GM19463 (cell line): ENCODE measurements around the gene COASY.

ENCODE experiments used
- ATAC-seq: cut with Tn5 transposase; IDR thresholded peaks from one replicate; pipeline ENCODE4 v1.9.1; 2021; ENCODE audit warnings: mild to moderate bottlenecking, moderate library complexity; ENCODE audit not compliant: unreplicated experiment

Gene COASY

DNA sequence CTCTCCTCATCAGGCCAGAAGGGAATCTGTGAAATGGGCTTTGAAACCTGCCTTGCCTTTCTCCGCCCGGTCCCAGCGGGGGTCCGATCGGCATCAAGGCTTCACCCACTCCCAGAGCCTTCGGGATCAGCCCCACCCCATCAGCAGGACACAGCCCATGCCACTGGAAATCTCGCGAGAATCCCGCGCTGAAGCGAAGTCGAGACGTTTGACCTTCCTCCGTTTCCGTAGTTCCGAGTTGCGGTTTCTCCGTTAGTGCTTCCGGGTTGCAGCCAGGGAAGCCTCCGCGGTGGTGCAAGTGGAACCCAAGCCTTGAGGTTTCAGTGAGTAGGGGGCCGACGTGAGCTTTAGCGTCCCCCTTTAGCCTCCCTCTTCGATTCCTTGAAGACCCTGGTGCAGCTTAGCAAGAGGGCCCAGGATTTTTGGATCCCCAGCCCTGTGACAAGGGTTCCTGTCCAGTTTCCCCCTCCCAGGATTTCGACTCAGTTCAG is at the start of gene COASY:
Gene COASY (plus strand): TSS at position 252 of the 491 bp plus-strand sequence. CDS start 475 bp downstream, outside the sequence.
- peak; percentile 56 for ATAC-seq

DNA sequence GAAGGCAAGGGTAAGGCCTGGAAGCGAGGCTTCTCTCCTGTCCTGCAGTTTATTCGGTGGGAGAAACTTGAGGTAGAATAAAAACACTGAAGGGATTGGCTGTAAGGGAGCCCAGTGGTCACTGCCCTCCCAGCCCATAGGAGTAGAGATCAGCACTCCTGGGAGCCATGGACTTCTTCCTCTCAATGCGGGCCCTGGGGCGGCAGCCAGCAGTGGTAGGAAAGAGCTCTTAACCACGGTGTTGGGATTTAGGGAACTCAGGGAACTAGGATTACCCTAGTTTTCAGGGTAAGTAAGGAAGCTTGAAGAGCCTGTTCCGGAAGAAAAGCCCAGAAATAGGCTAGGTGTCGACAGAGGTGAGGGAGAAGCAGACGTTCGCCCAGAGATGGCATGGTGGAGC is 49.7 kb upstream of the COASY start:
- ATAC-seq, result no peak

DNA sequence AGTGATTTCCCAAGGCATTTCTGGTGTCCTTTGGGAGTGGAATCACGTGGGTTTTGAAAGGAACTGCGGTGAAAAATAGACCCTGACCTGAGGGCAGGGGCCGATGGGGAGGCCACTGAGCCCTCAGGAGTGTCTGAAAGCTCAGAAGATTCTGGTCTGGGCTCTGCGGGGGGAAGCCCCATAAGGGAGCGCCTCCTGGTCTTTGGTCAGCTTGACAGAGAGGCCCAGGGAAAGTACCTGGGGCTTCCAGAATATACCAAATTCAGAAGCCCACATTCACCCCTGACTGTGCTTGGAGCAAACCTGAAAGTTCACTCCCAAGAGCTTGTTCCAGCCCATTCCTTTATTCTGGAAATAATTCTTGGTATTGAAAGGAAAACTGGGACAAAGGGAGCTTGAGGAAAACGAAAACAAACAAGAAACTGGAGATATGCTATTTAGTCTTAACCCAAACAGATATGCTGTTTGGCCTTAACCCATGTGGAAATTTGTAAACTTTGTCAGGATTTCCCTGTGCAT is 49.2 kb upstream of the COASY start:
- peak; percentile 58 for ATAC-seq

DNA sequence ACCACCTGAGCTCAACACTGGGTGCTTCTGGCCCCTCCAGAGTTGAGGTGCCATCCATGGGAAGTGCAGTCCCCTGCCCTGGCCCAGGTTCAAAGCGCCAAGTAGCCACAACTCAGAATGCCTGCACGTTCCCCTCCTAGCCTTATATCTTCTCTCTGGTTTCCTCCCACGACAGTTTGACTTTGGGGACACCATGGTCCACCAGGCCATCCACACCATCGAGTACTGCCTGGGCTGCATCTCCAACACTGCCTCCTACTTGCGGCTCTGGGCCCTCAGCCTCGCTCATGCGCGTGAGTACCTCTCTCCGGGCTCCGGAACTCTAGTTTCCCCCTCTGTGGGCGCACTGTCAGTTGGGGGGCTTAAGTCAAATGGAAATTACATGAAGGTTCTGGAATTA is 48.3 kb upstream of the COASY start:
- ATAC-seq, result no peak

DNA sequence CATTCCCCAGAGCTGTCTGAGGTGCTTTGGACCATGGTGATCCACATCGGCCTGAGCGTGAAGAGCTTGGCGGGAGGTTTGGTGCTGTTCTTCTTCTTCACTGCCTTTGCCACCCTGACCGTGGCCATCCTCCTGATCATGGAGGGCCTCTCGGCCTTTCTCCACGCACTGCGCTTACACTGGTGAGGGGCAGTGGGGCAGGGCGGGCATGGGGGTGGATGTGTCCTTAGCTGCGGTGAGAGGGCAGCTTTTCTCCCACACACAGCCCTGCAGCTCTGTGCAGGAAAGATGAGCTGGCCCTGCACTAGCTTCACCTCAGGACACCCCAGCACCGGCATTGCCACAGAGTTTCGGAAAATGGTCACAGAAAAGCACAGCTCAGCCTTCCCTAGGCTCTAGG is 47.7 kb upstream of the COASY start:
- ATAC-seq, result no peak

DNA sequence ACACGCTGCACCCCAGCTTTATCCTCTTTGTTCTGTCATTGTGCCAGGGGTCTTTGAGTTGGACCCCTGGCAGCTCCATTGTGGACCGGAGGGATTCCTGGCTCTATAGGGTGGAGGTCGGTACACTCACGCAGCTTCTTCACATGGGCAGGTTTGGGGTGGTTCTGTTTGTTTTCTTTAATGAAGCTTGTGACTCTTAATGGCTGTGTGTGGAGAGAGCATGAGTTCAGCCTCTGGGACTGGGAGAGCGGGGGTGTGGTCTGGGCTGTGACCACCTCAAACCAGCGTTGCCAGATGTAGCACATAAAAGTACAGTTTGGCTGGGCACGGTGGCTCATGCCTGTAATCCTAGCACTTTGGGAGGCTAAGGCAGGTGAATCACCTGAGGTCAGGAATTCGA is 47.1 kb upstream of the COASY start:
- no peak for ATAC-seq

DNA sequence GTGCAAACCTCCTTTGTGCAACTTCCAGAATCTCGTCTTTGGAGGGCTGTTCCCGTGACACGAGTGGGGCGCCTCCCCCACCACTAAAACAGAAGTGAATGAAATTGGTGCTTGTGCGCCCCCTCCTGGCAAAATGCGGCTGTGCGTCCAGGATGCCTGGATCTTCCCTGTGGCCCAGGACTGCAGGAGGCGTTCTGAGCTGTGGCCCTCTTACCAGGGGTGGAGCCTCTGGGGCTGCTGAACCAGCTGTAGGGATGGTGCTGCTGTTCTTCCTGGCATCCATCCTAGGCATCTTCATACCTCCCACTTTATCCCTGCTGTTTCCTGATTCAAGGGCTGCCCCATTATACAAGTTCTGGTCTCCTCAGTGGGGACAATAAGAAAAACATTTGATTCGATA is 44.4 kb upstream of the COASY start:
- no peak for ATAC-seq

DNA sequence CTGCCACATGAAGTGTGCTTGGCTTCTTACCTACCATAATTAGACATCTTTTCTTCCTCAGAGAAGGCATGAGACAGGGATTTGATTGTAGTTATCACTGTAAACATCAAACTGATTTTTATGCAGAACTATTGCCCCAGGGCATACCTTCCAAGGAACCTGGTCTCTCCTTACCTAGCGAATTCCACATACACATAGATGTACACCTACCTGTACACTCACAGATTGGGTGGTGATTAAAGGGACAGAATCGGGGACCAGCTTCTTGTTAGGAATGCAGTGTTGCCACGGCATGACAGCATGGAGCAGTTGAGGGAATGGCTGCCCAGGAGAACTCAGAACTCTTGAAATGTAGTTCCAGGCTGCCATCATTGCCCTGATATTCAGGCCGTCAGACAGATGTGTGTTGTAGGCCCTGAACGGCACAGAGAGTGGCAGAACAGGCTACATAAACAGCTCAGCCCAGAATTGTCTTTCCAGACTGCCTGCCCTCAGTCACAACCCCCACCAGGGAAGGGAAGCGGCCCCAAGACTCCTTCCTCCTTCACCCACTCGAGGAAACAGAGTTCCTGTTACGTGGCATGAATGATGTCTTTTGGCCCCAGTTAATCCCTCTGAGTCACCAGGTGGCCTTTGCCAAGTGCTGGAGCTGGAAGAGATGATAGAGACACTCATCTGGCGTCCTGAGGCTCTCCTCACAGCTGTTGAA is 43.7 kb upstream of the COASY start:
- no peak for ATAC-seq

DNA sequence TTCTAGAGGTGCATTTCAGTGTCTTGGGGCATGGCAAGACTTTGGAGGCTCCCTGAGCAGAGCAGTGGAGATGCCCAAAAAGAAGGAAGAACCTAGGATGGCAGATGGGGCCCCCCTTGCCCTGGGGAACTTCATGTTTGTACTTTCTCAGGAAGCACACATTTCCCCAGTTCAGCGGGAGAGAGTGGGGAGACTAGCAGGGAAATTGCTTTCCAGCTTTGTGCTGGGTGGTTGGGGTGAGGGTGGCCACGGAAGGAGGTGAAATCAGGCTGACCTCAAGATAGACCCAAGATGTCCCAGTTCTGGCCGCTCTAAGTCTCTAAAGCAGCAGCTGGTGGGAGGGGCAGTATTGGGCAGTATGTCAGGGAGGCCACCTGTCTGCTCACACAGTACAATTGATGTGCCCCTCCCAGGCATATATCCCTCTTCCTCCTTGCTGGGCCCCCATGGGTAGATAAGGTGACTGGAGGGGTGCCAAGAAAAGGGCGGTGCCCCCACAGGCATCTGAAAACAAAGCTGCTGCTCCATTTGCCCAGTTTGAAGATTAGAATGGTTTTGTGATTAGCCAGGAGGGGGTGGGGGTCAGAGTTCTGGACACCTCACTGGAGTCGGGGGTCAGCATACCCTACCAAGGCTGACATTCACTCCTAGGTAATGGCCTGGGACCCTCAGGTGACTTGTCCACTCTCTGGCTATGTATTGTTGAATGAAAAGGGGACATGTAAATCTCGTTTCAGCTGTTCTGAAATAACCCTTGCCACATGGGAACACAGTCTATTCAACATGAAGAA is 43.0 kb upstream of the COASY start:
- ATAC-seq, result no peak

DNA sequence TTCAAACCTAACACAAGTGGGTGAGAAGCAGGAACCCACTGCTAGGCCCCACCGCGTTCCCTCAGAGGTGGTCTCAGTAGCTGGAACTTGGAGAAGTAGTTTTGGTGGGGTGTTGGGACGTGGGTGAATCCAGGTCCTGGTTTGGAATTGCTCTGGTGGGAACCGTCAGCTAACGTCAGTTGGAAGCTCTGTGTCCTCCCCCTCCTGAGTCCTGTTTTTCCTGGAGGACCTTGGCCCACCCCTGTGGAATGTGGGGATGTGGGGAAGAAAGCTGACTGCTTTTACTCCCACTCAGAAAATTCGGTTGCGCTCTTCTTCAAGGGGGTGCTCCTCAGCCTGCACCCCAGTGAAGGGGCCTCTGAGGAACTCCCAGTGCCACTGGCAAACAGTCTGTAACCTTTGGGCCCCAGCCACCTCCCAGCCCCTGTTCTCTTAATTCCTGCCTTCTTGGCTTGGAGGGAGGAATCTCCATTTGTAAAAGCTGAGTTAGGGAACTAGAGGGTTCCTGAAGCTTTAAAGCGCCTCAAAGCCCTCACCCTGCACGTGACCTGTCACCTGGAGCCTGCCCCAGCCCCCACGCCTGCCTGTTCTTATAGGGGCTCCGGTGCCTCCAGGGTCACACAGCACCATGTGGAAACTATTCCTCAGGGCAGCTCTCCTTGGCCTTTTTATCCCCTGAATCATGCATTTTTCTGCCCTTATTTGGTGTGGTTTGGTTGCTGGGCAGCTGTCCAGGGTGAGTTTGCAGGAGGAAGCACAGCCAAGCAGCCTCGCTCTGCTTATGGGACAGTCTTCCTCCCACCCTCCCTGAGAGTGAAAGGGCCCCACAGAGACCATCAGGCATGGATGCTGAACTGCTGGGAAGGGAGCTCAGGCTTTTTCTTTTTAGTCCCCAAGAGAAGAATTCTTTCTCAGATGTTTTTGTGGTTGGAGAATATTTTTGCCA is 42.1 kb upstream of the COASY start:
- ATAC-seq, result no peak

DNA sequence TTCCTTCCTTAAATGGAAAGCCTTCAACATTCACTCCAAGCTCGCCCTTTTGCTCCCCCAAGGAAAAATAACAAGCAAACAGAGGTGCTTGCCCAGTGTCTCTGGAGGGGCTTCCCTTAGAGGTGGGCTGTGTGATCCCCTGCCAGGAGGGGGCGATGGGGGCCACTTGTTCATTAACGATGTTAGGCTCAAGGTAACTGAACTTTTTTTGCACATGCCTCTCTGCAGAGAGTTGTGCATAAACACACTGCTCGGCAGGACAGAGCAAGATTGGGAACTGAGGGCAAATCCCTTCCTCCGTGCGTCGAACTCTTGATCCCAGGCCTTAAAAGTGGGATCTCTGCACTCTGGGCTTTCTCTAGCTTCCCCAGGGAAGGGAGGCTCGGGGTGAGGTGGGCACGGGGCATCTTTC is 41.4 kb upstream of the COASY start:
- ATAC-seq, result no peak

DNA sequence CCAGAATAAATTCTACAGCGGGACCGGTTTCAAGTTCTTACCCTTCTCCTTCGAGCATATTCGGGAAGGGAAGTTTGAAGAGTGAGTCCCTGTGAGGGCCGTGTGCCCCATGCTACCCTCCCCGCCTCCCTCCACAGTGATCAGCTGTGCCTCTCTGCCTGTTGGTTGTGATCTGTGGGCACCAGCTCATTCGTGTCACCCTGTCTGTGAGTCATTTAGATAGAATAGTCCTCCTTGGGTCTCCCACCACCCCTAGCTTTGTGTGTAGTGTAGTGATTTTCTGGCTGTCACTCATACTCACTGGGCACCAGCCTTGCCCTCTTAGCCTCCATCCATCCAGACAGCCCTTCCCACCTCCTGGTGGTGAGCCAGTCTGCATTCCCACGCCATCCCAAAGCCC is 40.9 kb upstream of the COASY start:
- no peak for ATAC-seq

DNA sequence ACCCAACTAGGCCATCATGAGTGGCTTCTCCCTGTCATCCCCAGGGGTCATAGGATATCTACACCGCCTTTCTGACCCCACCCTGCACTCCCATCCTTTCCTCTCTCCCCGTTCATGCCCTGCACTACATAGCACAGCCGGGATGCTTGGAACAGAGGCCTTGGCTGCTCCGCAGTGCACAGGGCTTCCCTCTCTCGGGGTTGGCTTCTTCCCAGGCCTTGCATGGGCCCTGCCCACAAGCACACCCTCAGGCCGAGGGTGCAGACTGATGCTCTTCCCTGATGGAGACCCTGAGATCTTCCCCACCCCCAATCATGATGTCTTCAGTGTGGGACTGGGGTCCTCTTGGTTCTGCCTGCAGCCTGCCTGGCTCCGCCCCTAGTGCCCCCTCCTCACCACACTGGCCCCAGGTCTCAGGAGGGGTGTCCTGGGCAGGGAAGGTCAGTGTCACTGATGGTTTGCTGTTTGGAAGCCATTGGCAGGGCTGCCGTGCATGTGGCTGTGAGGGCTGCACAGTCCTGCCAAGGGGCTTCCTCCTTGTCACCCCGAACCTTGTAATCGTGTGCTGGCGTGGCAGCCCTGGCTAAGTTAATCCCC is 40.2 kb upstream of the COASY start:
- no peak for ATAC-seq

DNA sequence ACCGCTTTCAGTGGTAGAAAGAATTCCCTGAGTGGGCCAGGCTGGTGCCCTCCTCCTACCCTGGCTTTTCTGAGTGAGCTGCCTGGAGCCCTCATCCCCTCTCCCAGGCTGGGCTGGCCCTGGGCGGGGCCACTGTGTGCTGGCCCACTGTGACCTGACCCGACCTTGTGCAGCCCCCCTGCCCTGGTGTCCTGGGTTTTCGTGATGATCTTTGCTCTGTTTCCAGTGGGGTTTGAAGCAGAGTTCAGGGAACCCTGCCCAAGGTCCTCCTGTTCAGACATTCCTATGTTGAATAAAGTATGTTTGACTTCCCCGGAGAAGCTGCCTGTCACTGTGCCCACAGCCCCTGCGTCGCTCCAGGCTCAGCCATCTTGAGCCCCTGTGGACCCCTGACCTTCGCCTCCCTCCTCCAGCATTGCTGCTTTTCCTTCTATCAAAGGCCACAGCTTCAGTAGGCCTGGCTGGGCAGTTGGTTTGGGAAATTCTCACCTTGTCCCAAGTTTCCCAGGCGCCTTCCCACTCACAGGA is 39.6 kb upstream of the COASY start:
- ATAC-seq, result no peak

DNA sequence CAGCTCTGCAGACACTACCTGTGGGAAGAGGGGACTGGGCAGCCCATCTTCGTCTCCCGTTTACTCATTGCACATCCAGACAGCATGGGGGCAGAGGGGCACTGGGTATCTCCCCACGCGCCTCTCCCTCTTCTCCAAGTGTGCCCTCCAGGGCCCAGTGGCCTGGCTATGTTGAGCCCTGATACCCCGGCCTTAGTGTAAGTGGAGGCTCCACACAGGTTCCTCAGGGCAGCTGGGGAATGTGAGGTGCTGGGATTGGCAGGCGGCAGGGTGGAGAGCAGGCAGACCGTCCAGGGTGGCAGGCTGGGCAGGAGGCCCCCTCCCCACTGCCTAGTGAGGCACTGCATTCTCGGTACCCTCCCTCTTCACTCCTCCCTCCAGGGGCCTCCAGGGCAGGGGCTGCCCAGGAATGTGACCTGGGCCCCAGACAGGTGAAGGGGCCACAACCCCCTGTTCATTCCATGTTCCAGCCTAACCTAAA is 39.1 kb upstream of the COASY start:
- no peak for ATAC-seq

DNA sequence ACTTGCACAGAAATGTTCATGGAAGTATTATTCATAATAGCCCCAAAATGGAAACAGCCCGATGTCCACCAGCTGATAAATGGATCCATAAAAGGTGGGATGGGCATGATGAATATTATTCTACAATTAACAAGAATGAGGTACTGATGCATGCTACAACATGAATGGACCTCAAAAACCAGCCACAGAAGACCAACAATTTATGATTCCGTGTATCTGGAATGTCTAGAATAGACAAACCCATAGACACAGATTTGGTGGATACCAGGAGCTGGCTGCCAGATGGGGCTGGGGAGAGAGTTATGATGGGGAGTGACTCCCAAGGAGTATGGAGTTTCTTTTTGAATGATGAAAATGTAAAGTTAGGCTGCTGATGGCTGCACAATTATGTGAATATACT is 36.7 kb upstream of the COASY start:
- no peak for ATAC-seq

DNA sequence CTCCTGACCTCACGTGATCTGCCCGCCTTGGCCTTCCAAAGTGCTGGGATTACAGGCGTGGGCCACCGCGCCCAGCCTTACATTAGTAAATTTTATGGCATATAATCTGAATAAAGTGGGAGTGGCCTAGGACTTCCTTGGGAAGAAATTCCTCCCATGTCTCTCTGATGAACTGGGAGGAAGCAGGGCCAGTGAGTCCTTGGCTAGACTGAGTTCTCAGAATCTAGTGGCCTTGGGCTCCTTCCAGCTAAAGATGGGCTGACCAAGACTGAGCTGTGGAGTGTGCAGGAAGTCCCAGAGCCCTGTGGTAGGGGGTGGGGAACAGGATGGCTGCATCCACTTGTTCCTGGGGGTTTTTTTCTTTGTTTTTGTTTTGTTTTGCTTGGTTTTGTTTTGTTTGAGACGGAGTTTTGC is 35.9 kb upstream of the COASY start:
- no peak for ATAC-seq

DNA sequence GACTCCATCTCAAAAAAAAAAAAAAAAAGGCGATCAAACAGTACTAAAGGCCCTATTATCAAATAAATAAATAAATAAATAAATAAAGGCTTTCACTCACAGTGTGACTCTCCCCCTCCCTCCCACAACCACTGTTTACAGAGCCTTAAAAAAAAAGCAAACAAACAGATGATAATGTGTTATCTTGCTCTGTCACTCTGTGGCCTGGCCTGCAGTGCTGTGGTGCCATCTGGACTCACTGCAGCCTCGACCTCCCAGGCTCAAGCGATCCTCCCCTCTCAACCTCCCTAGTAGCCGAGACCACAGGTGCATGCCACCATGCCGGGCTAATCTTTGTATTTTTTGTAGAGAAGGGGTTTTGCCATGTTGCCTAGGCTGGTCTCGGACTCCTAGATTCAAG is 34.0 kb upstream of the COASY start:
- ATAC-seq, result no peak

DNA sequence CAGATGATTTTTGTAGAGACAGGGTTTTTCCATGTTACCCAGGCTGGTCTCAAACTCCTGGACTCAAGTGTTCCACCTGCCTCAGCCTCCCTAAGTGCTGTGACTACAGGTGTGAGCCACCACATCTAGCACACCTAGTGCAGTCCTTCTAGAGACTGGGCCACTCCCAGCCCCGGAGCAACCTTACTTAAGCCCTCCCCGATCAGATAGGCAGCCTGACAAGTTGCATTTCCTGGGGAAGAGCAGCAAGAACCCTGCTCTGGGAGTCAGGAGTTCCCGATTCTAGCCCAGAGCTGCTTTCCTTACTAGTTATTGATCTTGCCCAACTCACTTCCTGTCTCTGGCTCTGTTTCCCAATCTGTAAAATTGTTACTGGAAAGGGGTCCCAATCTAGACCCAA is 32.9 kb upstream of the COASY start:
- no peak for ATAC-seq

DNA sequence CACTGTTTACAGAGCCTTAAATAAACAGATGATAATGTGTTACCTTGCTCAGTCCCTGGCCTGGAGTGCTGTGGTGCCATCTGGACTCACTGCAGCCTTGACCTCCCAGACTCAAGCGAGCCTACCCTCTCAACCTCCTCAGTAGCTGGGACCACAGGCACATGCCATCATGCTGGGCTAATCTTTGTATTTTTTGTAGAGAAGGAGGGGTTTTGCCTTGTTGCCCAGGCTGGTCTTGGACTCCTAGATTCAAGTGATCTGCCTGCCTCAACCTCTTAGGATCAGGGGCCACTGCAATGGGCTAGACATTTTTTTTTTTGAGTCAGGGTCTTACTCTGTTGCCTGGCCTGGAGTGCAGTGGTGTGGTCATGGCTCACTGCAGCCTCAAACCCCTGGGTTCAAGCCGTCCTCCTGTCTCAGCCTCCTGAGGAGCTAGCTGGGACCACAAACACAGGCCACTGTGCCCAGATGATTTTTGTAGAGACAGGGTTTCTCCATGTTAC is 30.9 kb upstream of the COASY start:
- ATAC-seq, result no peak
